CD4-positive, alpha-beta T cell treated with Interleukin-15 for 1 hour (primary cell): ENCODE results near the gene GVQW3.
A peak's percentile ranks its signal among the peaks of the same experiment; 100 is the strongest.
"Not testable (repeated sequence)": the region's sequence is repeated elsewhere in the genome, so short reads cannot be mapped to it uniquely, and the experiment has no call there.

ENCODE experiments used
- DNase-seq: peaks from one replicate; pipeline ENCODE4 v3.0.0-alpha.2; 2020

Gene GVQW3

DNA sequence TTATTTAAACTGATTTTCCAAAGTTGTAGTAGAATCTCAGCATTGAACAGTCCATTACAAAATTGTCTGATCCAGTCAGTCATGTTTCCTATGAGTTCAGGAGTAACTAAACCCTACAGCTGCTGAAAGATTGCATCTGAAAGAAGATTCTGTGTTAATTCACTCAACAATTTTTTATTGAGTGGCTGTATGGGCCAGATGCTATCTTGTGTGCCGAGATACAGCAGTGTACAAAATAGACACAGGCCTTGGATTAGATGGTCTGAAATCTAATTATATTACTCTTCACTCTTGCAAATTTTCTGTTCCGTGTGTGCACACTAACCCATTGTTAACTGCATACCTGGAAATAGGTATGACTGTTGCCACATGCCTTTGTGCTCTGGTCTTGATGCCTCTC, 7.3 kb downstream of the GVQW3 start:
- DNase-seq = no peak

DNA sequence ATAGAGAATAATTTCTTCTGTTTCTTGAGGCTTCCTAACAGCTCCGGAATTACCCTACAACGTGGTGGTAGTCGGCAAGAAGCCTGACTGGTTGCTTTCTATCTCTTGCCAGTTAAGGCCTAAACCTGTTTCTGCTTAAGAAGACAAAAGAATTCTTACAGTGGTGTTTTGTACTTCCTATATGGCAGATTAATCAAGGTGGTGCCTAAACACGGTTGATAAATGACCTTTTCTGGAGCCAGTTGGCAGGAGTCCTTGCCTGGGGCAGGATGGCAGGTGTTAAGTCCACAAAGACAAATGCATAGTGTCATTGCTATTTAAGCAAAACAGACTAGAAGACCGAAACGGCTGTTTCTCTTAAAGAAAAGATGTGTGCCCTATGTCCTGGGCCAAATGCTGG, 9.9 kb downstream of the GVQW3 start:
- DNase-seq = no peak

DNA sequence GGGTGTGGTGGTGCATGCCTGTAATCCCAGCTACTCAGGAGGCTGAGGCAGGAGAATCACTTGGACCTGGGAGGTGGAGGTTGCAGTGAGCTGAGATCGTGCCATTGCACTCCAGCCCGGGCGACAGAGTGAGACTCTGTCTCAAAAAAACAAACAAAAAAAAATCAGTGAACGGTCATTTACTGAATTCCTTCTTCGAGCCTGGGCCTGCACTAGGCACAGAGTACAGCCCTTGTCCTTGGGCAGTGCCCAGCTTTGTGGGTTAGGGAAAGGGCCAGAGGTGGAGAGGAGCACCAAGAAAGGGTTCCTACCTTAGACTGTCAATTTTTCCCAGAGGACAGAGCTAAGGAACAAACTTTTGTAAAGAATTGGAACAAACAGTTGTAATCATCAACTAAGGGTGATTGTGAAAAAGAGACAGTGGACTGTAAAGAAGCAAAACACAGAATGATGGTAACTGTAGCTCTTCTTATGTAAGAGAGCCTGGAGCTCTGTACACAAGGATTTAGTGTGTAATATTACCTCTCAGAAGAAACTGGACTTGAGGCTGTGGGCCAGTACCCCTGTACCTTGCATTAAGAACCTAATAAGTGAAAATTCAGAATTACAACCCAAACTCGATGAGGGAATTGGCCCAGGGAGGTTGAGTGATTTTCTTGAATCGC, 10.8 kb downstream of the GVQW3 start:
- DNase-seq = no peak

DNA sequence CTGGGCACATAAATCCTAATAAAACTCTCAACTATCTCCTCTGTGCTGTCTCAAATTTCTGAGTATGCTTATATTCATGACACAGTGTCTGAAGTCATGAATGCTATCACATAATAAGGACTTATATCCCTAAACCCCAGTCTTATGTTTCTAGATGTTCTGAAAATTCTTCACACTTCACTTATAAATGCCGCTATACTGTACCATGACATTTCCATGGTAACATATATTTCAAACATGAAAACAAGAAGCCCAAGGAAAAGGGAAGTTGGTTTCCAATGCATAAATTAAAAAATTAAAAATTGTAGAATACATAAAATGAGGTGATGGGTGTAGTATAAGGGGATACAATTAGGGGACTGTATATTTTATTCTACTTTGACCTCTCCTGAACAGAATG, 11.7 kb downstream of the GVQW3 start:
- DNase-seq = no peak

DNA sequence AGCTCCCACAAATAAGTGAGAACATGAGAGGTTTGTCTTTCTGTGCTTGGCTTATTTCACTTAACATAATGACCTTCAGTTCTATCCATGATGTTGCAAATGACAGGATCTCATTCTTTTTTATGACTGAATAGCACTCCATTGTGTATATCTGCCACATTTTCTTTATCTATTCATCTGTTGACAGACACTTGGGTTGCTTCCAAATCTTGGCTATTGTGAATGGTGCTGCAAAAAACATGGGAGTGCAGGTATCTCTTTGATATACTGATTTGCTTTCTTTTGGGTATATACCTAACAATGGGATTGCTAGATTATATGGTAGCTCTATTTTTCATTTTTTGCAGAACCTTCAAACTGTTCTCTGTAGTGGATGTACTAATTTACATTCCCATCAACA, 13.3 kb downstream of the GVQW3 start:
- DNase-seq = no peak

DNA sequence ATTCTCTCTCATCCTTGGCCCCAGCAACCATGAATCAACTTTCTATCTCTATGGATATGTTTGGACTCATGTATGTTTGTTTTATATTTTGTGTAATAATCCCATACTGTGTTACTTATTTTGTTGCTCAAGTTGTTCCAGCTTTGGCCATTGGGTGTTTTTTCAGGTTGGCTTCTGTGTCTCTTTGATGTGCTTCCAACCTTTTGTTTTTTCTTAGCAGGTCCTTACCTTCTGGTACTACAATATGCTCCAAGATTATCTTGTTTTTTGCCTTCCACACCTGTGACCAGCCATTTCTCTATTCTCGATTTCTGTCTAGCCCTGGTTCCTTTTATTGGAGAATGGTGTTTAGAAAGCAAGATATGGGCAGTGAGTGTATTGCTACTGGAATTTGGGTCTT, 14.2 kb downstream of the GVQW3 start:
- DNase-seq = no peak

DNA sequence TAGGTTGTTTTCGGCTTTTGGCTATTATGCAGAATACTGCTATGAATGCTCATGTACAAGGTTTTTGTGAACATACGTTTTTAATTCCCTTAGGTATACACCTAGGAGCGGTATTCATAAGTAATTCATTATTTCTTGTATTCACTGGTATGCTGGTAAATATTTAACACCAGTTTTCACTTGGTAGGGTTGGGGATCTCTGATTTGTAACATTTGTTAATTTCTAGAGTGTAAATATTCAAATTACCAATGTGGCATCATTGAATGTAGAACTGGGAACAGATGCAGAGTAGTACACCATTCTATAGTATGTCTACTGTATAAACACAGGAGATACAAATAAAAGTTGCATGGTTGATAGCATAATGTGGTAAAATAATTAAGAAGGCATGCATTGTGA, 16.3 kb downstream of the GVQW3 start:
- DNase-seq = no peak

DNA sequence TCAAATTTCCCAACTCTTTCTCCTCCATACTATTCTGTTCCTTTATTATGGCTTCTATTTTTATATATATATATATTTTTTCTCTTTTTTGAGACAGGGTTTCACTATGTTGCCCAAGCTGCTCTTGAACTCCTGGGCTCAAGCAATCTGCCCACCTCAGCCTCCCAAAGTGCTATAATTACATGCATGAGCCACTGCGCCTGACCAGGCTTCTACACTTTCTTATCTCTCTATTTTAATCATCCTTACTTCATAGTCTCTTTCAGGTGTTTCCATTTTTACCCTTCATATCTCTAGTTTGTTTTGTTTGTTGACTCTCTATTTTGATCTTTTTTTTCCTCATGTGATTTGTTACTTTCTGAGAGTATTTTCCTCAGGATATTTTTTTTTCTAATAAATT, 19.8 kb downstream of the GVQW3 start:
- no peak for DNase-seq

DNA sequence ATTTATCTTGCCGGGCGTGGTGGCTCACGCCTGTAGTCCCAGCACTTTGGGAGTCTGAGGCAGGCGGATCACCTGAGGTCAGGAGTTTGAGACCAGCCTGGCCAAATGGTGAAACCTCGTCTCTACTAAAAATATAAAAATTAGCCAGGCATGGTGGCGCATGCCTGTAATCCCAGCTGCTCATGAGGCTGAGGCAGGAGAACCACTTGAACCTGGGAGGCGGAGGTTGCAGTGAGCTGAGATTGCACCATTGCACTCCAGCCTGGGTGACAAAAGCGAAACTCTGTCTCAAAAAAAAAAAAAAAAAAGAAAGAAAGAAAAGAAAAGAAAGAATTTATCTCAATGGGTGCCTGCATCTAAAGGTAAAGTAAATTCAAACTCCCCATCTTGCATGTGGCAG, 20.4 kb downstream of the GVQW3 start:
- not testable (repeated sequence) for DNase-seq

DNA sequence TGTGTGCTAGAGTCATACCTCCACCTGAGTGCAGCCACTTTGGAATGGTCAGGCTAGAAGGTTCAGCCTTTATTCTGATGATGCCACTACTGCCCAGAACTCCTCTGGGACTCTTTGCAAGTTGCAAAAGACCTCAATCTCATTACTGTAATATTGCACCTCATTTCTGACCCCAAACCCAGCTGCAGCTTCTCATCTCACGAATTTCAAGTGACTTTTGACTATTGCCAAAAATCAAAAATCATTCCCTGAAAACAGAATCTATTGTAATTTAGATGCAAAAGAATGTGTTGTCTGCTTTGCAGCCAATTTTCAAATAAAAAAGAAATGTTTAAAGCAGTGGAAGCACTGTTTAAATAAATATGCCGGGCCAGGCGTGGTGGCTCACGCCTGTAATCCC, 25.2 kb downstream of the GVQW3 start:
- DNase-seq = no peak

DNA sequence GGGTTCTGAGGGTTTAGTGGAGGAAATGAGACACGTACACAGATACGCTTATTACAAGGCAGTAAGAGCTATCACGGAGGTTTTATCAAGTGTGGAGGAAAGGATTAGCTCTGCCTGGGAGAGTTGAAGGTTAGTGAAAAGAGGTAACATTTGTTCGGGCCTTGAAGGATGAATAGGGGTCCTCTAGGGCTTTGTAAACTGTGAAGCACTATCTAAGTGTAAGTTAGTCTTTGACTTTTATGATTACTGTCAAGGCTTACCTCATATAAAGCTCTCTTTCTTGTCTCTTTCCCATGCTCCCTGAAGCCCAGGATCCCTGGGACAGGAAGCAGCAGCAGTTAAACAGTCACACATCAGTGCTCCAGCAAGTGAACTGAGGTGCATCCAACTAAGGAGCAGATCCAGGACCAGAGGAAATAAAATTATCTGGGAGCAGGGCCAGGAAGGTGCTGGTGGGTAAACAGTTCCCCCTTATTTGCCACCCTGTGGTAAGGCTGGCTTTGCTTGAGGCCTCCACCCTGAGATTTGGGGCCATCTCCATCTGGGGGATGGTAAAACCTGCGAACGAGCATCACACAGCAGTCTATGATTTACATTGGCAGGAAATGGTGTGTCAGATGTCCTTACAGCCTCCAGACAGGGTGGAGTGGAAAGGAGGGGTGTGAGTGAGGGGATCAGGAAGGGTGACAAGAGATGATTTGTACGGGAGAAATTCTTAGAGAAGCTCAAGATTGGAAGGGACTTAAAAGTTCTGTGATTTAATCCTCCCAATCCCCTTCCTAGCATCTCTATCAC, 27.2 kb downstream of the GVQW3 start:
- DNase-seq = no peak

DNA sequence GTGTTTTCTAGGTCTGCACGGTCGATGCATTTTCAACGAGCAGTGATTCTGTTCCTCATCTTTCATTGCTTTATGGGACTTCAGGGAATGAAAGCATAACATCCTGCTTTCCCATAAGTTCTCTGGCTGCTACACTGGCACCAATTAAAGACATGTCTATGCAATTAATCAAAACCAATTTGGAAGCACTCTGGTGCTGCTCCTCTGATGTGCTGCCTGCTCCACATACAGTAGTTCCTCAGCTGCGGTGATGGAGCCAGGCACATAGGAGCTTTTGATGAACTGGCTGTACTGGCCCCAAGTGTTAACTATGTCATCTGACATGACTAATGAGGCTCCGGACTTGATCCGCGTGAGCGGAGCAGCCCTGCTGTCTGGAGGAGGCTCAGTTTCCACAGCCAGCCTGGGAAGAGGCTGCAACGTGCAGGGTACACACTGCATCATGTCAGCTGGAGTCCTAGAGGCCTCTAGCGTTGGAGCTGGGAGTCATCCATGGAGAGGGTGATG, 29.8 kb downstream of the GVQW3 start:
- DNase-seq = no peak

DNA sequence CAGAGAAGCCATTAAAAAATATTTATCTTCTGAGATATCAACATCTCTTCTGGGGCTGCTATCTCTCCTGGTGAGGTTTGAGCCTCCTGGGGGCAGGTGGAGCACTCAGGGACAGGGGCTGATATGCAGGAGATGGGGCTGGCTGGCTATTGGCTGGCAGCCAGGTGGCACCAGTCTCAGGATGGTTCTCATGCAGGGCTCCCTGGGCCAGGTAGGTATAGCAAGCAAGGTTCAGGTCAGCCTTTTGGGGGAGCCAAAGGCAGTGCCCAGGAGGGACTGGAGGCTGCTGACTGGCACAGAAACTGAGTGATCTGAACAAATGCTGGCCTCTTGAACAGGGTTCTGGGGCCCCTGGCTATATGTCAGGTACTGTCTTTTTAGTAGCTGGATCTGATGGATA, 34.0 kb downstream of the GVQW3 start:
- no peak for DNase-seq

DNA sequence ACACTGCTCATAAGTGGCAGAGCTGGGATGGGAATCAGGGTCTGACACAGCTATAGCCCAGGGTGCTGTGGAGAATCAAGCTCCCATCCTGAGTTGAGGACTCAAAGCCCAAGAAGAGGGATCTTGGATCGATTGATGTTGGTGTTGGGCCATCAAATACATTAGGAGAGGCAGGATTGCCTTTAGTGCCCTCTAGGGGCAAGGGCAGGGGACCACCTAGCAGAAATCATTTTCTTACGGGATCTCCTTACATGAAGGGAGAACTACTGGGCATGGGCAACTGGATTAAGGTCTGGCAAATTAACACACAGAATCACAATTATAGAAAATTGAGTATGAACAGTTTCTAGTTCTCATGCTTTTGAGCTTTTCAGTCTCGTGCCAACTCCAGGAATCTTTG, 38.8 kb downstream of the GVQW3 start:
- no peak for DNase-seq

DNA sequence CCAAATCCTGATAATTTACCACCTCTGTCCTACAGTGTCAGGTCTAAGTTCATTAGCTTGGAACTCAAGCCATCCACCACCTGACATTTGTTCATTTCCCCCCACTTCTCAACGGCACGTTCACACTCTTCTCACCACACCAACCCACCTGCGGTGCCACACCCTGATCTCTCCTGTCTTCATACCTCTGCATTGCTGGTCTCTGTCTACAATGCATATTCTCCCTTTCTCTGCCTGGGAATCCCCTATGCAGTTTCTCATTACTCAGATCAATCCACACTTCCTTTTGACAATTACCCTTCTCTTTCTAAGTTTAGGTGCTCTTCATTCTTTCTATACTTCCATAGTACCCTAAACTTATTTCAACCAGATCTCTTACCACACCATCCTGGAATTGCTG, 43.3 kb downstream of the GVQW3 start:
- no peak for DNase-seq

DNA sequence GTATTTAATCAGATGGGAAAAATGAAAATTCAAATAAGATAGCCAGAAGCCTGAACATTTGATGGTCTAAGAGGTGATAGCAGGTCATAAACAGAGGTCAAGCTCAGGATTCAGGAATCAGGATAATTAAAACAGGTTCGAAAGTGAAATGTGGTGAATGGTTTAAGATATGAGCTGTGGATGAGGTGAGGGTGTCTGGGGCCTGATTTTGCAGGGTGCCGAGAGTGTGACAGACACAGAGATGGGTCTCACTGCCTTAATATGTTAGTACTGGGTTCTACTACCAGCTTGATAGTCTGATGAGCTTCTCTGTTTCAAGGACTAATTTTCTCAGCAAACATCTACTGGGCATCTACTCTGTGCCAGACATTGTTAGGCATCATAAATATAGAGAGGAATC, 43.8 kb downstream of the GVQW3 start:
- no peak for DNase-seq

DNA sequence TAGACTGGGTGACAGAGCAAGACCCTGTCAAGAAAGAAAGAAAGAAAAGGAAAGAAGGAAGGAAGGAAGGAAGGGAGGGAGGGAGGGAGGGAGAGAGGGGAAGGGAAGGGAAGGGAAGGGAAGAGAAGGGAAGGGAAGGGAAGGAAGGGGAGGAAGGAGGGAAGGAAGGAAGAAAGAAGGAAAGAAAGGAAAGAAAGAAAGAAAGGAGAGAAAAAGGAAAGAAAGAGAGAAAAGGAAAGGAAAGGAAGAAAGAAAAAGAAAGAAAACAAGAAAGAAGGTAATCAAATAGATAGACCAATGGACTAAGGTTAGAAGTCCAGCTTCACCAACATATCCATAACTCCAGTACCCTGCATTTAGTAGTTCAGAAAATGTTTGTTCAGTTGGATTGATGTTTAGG, 45.5 kb downstream of the GVQW3 start:
- no peak for DNase-seq

DNA sequence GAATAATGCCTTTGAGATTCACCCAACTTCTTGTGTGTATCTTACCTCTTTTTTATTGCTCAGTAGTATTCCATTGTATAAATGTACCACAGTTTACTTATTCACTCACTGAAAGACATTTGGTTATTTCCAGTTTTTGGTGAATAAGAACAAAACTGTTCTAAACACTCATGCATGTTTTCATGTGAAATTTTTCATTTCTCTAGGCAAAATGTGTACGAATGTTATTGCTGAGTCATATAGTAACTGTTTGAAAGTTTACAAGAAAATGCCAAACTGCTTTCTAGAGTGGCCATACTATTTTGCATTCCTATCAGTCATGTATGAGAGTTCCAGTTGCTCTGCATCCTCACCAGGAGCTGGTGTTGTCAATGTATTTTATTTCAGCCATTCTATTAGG, 54.9 kb downstream of the GVQW3 start:
- no peak for DNase-seq

DNA sequence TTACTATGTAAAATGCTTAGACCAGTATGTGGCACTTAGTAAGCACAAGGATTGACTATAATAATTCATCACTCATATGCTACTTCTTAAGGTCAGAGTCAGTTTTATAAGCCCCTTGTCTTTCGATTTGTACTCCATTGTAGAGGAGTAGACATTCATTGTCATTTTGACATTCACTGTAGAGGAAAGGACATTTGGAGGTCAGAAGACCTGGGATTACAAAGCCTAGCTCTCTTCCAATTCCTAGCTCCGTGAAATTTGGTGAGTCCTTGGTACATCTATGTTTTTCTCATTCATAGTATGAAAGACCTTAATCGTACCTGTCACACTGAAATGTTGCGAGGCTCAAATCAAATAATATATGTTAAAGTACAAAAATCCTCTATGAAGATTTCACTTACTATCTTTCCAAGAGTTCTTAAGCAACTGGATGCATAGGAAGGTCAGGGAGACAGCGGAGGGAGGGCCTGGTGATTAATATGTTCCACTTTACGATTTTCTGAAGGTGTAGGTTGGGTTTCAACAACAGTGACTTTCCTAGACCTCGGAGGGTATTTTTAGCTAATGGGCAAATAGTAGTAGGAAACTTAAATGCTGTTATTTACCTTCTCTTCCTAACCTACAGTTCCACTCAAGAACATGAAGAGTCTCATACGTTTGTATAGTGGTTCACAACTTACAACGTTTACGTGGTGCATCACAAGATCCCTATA, 62.3 kb downstream of the GVQW3 start:
- DNase-seq = no peak

DNA sequence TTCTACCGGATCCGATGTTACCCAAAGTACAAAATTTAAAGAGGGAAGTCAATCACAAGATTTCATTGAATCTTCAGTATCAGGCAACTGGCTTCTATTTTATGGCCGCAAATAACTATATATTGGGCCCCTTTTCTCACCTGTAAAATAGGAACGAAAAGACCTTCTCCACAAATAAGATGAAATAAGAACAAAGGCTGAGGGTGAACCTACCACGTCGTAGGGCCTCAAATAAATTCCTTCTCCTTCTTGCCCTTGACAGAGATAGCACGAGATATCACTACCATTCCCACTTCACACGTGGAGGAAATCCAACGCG, 62.9 kb downstream of the GVQW3 start:
- no peak for DNase-seq

DNA sequence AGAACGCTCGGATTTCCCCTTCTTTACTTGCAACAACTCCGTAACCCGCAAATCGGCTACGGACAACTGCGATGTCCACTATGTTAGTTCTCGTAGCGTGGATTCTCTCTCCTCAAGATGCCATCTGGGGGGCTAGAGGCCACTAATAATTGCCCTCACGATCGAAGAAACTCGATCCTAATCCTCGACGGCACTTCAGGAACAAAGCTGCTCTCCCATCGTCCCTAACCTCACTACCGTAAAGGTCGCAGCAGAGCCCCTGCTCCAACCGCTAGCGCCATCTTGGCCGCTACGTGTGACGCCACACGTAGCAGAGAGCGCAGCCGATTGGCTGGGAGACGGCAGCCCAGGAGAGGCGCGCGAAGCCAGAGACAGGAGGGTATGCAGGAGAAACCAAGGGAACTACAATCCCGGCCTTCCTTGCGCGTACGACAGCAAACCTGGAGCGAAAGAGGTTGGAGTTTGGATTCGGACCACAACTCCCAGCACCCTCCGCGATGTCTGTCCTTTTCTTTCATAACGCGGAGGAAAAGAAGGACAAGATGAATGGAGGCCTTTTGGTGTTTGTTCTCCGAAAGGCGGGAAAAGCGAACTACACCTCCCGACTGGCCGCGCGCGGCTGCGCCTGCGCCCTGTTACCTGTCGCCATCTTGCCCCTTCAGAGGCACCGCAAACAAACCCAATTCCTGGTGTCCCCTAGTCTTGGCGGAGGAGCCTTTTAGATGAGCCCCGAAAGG, 63.4 kb downstream of the GVQW3 start, which contains the start of gene EMSY:
Gene EMSY (plus strand): TSS at position 635 of the 737 bp plus-strand sequence. CDS start 1,921 bp downstream, outside the sequence.
- peak; percentile 95 for DNase-seq

DNA sequence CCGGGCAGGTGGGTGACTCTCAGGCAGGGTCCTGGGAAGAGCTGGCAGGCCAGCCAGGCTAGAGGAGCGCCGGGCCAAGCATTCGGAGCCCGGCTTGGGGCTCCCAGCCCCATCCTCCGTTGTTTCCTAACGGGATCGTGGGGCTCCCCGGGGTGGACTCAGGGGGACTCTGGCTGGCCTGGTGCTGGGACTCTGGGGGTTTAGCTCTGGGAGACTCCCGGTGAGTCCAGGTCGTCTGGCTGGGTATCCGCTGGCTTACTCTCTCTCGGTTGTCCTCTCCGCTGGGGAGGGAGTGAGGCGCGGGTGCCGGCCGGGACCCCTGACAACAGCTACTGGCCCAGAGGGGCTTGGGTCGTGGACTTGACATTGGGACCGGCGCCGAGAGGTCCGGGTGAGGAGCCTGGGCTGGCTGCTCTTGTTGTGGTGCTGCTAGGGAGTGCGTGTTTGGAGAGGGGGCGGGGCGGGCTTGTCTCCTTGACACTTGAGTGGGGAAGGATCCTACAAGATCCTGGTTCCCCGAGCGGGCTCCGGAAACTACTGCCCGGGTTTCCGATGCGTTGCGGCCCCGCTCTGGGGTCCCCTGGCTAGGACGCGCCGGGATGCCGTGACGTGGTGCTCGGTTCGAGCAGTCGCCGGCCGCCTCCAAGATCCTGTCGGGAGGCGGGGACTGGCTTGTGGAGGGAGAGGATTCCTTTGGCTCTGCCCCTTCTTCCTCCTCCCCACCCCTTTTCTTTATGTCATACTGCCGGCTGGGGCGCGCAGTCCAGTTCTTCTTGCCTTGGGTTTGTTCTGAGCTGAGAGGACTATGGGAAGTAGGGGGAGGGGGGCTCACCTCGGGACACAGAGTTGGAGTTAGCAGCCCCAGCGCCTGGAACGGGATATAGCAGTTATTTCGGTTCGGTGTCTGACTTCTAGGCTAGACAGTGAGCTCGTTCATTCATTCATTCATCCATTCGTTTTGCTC, 64.3 kb downstream of the GVQW3 start:
- peak; percentile 60 for DNase-seq
